SK-N-SH treated with all-trans-retinoic acid at 6 μM for 48 hours (cell line): ENCODE results near the gene MRAS.

ENCODE experiments used
- BACH2 ChIP-seq: fragments of 250-450 bp; sonication (Bioruptor Pico); IDR thresholded peaks from 2 replicates; pipeline ENCODE4 v1.9.0; 2021; ENCODE audit warnings: mild to moderate bottlenecking, borderline replicate concordance
- OSR1 ChIP-seq: fragments of 250-450 bp; sonication (Bioruptor Pico); IDR thresholded peaks from 2 replicates; pipeline ENCODE4 v1.8.0; 2022; ENCODE audit warnings: moderate library complexity, mild to moderate bottlenecking, inconsistent platforms
- PATZ1 ChIP-seq: fragments of 250-450 bp; sonication (Bioruptor Pico); IDR thresholded peaks from 2 replicates; pipeline ENCODE4 v1.8.0; 2020; ENCODE audit warnings: mild to moderate bottlenecking, moderate library complexity, borderline replicate concordance
- TOX ChIP-seq: fragments of 250-450 bp; sonication (Bioruptor Pico); IDR thresholded peaks from 2 replicates; pipeline ENCODE4 v1.8.0; 2021; ENCODE audit warnings: mild to moderate bottlenecking, moderate library complexity, borderline replicate concordance
- ZC3H10 ChIP-seq: fragments of 250-450 bp; sonication (Bioruptor Pico); IDR thresholded peaks from 2 replicates; pipeline ENCODE4 v1.5.1; 2021; ENCODE audit warnings: mild to moderate bottlenecking, moderate library complexity
- ZFP30 ChIP-seq: fragments of 450-650 bp; formaldehyde crosslinking; IDR thresholded peaks from 2 replicates; pipeline ENCODE4 v1.5.0; 2022; ENCODE audit warnings: mild to moderate bottlenecking, moderate library complexity
- ZNF8 ChIP-seq: fragments of 450-650 bp; formaldehyde crosslinking; IDR thresholded peaks from 2 replicates; pipeline ENCODE4 v1.5.0; 2020; ENCODE audit warnings: mild to moderate bottlenecking, moderate library complexity

GRCh38 chr3:138381413-138381901 is 33.1 kb downstream of the MRAS start:
- no peak for TF ChIP-seq TOX (CRISPR knock-in tag)
- no peak for TF ChIP-seq PATZ1 (CRISPR knock-in tag)
- TF ChIP-seq BACH2 (CRISPR knock-in tag): no peak
- TF ChIP-seq ZNF8 (CRISPR knock-in tag): no peak
- no peak for TF ChIP-seq OSR1 (CRISPR knock-in tag)
- no peak for TF ChIP-seq ZC3H10 (CRISPR knock-in tag)
- no peak for TF ChIP-seq ZFP30 (CRISPR knock-in tag)
